ENCODE results near the gene FLOT2. TPM values are rescaled to one million over a fixed set of nuclear protein-coding genes. Genes with fewer than 3 reads are reported as not detected.

Gene FLOT2
- total RNA-seq, 1 experiment from 2014 or later: 126 TPM

DNA sequence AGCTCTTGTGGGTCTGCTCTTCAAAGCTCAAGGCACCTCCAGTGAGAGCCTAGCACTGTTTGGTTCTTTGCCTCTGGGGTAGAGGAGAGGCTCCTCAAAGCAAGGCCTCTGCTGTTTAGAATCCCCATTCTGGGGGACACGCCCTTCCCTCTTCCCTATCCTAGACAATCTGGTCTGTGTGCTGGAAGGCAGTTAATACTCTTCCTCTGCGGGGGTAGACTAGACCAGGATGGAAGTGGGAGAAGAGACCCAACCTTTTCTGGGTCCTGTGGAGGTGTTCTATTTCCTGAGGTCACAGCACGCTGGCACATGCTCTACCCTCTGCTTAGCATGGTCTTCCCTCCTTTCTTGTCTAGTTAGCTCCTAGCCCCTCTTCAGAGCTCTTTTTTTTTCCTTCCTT lies 35.0 kb downstream of the FLOT2 start:
- CTCF ChIA-PET: interaction anchor here (0.6 to 1.6 kb wide), 2 partner anchors 41 to 98 kb away, joined by 3 to 4 read pairs; no protein-coding TSS in a partner anchor

DNA sequence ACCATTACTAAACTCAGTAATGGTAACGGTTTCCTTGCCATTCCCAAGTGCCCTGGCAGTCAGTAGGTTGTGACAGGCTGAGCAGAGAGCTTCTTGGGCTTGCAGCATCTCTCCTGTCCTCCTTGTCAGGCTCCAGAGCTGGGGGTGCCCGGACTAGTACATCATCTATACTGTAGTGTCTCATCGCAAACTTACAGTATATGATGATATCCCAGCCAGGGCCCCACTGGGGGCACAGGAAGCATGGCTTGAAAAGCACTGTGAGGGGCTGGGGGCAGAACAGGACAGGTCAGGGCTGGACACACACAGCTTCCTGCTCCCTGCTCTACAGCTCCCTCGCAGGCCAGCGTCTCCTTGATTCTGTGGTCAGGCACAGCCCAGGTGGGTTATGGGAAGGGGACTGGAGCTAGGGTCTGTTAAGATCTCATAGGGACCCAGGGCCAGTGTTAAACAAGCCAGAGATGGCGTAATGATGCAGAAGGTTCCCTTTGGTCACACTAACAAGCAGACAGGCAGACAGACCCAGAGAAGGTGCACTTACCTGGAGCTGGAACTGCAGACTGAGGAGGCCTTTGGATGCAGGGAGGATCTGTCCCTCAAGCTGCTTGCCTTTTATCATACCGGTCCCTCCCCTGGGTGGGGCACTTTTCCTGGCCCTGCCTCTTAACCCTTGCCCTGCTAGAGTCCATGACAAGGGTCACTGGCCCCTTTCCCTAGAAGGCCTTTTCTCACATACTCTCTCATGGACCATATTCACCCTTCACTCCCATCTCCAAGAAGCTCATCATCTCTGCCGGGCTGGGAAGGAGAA lies 35.9 kb downstream of the FLOT2 start:
- CTCF ChIA-PET: interaction anchor here (0.6 to 1.6 kb wide), 4 partner anchors 15 to 301 kb away, joined by 3 read pairs; no protein-coding TSS in a partner anchor
- POLR2A ChIA-PET: interaction anchor here (0.6 to 1.4 kb wide), 4 partner anchors 17 to 96 kb away, joined by 3 to 5 read pairs (median 3); partner anchors contain the start of gene FAM222B
- Mint-ChIP-seq H3K9me3 (ENCODE audit: unreplicated experiment) (no peaks in the 10 kb centered on the region), H3K27me3 (ENCODE audit: insufficient read depth, unreplicated experiment) (no peaks in the 10 kb centered on the region), H3K36me3 (ENCODE audit: insufficient read depth, unreplicated experiment) (peaks cover 41% of the 10 kb centered on the region), H3K4me1 (ENCODE audit: insufficient read depth, unreplicated experiment) (no peaks in the 10 kb centered on the region), H3K4me3 (ENCODE audit: unreplicated experiment) (no peak overlapping the region), H3K27ac (ENCODE audit: low read depth, unreplicated experiment) (no peak overlapping the region)
- intact Hi-C loops (cut with micrococcal nuclease): no loop called here
- BruUV-seq (replicated peaks): no TSS peak
- DNase-seq (ENCODE audit: unreplicated experiment): no peak
- TF ChIP-seq, protein P1, sequence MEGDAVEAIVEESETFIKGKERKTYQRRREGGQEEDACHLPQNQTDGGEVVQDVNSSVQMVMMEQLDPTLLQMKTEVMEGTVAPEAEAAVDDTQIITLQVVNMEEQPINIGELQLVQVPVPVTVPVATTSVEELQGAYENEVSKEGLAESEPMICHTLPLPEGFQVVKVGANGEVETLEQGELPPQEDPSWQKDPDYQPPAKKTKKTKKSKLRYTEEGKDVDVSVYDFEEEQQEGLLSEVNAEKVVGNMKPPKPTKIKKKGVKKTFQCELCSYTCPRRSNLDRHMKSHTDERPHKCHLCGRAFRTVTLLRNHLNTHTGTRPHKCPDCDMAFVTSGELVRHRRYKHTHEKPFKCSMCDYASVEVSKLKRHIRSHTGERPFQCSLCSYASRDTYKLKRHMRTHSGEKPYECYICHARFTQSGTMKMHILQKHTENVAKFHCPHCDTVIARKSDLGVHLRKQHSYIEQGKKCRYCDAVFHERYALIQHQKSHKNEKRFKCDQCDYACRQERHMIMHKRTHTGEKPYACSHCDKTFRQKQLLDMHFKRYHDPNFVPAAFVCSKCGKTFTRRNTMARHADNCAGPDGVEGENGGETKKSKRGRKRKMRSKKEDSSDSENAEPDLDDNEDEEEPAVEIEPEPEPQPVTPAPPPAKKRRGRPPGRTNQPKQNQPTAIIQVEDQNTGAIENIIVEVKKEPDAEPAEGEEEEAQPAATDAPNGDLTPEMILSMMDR (IDR thresholded peaks at IDR 0.05; ENCODE audit: unreplicated experiment): no peak

More for the DNA sequence above, 35.0 kb downstream of the FLOT2 start:
- DNase-seq (ENCODE audit: unreplicated experiment): no peak
- Mint-ChIP-seq H3K27ac (ENCODE audit: low read depth, unreplicated experiment) (no peak overlapping the region), H3K36me3 (ENCODE audit: insufficient read depth, unreplicated experiment) (peaks cover 32% of the 10 kb centered on the region), H3K4me3 (ENCODE audit: unreplicated experiment) (no peak overlapping the region), H3K4me1 (ENCODE audit: insufficient read depth, unreplicated experiment) (no peaks in the 10 kb centered on the region), H3K9me3 (ENCODE audit: unreplicated experiment) (no peaks in the 10 kb centered on the region), H3K27me3 (ENCODE audit: insufficient read depth, unreplicated experiment) (no peaks in the 10 kb centered on the region)
- no TSS peak for BruUV-seq (replicated peaks)
- POLR2A ChIA-PET: interaction anchor here (1.0 to 1.4 kb wide), 2 partner anchors 16 to 20 kb away, joined by 3 read pairs; no protein-coding TSS in a partner anchor
- intact Hi-C loops (cut with micrococcal nuclease): no loop called here
- TF ChIP-seq, protein P1 (IDR thresholded peaks at IDR 0.05; ENCODE audit: unreplicated experiment): no peak

DNA sequence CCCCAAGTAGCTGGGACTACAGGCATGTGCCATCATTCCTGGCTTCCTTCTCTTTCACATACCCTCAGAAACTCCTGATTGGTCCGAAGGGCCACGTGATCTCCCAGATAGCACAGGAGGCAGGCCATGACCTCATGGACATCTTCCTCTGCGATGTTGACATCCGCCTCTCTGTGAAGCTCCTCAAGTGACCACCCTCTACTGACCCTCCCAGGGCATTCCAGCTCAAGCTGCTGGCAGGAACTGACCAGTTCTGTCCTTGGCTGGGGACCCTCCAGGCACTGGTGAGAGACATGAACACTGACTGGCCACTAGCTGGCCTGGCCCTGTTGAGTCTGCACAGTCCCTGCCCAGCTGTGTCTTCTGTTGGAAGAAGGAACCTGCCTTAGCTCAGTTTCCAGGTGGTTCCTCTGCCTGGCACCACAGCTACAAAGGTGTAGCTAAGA lies 37.1 kb downstream of the FLOT2 start:
- ChIA-PET POLR2A (interaction anchor here (0.7 to 1.0 kb wide), 3 partner anchors 11 to 18 kb away, joined by 3 to 5 read pairs (median 3); partner anchors contain the start of gene FAM222B), CTCF (no interaction called here)
- no peaks in the 10 kb centered on the region for H3K9me3 Mint-ChIP-seq (ENCODE audit: unreplicated experiment)
- no peak for DNase-seq (ENCODE audit: unreplicated experiment)
- intact Hi-C loops (cut with micrococcal nuclease): no loop called here
- TF ChIP-seq, protein P1 (IDR thresholded peaks at IDR 0.05; ENCODE audit: unreplicated experiment): no peak
- no peak overlapping the region for H3K4me3 Mint-ChIP-seq (ENCODE audit: unreplicated experiment)
- BruUV-seq (replicated peaks): no TSS peak
- peaks cover 47% of the 10 kb centered on the region for H3K36me3 Mint-ChIP-seq (ENCODE audit: insufficient read depth, unreplicated experiment)
- no peak overlapping the region for H3K27ac Mint-ChIP-seq (ENCODE audit: low read depth, unreplicated experiment)
- H3K27me3 Mint-ChIP-seq (ENCODE audit: insufficient read depth, unreplicated experiment): no peaks in the 10 kb centered on the region
- no peaks in the 10 kb centered on the region for H3K4me1 Mint-ChIP-seq (ENCODE audit: insufficient read depth, unreplicated experiment)

DNA sequence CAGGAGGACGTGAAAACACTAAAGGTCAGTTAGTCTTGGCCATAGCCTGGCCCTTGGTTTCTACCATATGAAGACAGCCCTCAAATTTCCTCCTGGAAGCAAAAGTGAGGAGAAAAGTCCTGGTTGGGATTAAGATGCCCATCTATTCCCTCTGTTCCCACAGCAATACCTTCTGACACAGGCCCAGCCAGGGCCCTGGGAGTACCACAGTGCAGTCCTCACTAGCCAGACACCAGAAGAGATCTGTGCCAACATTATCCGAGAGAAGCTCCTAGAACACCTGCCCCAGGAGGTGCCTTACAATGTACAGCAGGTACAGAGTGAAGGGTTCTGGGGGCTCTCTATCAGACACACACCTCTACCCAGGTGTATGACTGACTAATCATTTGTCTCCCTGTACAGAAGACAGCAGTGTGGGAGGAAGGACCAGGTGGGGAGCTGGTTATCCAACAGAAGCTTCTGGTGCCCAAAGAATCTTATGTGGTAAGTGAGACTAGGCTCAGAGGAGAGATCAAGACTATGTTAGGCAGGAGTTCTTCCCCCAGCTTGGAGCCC lies 38.7 kb downstream of the FLOT2 start:
- POLR2A ChIA-PET: no interaction called here

More for the DNA sequence above, 38.7 kb downstream of the FLOT2 start:
- no peaks in the 10 kb centered on the region for H3K27me3 Mint-ChIP-seq (ENCODE audit: insufficient read depth, unreplicated experiment)
- intact Hi-C loops (cut with micrococcal nuclease): loop anchor here (10.0 kb wide), 1 partner anchor 86 kb away; no protein-coding TSS in a partner anchor
- H3K4me3 Mint-ChIP-seq (ENCODE audit: unreplicated experiment): no peak overlapping the region
- H3K4me1 Mint-ChIP-seq (ENCODE audit: insufficient read depth, unreplicated experiment): no peaks in the 10 kb centered on the region
- no peak overlapping the region for H3K27ac Mint-ChIP-seq (ENCODE audit: low read depth, unreplicated experiment)
- BruUV-seq (replicated peaks): no TSS peak
- CTCF ChIA-PET: no interaction called here
- TF ChIP-seq, protein P1 (IDR thresholded peaks at IDR 0.05; ENCODE audit: unreplicated experiment): no peak
- no peak for DNase-seq (ENCODE audit: unreplicated experiment)
- peaks cover 51% of the 10 kb centered on the region for H3K36me3 Mint-ChIP-seq (ENCODE audit: insufficient read depth, unreplicated experiment)
- H3K9me3 Mint-ChIP-seq (ENCODE audit: unreplicated experiment): no peaks in the 10 kb centered on the region
